Measurements from ENCODE around the gene PASK. TPM values are rescaled to one million over a fixed set of nuclear protein-coding genes. Genes with fewer than 3 reads are reported as not detected.

PASK gene
- total and polyA plus RNA-seq, 9 of the 15 experiments (the other 6 are each of a cell fraction or from before 2014, with no cell fraction given) = 1.5 to 30.3 (median 9.9) TPM

DNA sequence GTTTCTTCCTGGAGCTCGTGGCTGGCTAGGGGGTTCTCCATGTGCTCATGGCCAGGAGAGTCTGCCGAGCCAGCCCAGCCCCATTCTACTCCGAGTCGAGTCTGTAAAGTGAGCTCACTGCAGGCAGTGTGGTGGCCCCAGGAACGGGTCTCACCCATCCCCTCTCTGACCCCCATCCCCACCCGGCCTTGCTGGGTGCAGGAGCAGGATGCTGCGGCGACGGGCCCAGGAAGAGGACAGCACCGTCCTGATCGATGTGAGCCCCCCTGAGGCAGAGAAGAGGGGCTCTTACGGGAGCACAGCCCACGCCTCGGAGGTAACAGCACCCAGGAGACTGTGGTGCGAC, 40.6 kb upstream of the PASK start (continued):
- TF ChIP-seq REST (IDR thresholded peaks at IDR 0.05; ENCODE audit: borderline replicate concordance) (no peak), REST (CRISPR knock-in tag; IDR thresholded peaks at IDR 0.05; ENCODE audit: low read depth) (no peak), SMAD2 (IDR thresholded peaks at IDR 0.05; ENCODE audit: low read depth, low read length) (no peak), CXXC5 (CRISPR knock-in tag; IDR thresholded peaks at IDR 0.05) (no peak)
- TF ChIP-seq, protein P1, sequence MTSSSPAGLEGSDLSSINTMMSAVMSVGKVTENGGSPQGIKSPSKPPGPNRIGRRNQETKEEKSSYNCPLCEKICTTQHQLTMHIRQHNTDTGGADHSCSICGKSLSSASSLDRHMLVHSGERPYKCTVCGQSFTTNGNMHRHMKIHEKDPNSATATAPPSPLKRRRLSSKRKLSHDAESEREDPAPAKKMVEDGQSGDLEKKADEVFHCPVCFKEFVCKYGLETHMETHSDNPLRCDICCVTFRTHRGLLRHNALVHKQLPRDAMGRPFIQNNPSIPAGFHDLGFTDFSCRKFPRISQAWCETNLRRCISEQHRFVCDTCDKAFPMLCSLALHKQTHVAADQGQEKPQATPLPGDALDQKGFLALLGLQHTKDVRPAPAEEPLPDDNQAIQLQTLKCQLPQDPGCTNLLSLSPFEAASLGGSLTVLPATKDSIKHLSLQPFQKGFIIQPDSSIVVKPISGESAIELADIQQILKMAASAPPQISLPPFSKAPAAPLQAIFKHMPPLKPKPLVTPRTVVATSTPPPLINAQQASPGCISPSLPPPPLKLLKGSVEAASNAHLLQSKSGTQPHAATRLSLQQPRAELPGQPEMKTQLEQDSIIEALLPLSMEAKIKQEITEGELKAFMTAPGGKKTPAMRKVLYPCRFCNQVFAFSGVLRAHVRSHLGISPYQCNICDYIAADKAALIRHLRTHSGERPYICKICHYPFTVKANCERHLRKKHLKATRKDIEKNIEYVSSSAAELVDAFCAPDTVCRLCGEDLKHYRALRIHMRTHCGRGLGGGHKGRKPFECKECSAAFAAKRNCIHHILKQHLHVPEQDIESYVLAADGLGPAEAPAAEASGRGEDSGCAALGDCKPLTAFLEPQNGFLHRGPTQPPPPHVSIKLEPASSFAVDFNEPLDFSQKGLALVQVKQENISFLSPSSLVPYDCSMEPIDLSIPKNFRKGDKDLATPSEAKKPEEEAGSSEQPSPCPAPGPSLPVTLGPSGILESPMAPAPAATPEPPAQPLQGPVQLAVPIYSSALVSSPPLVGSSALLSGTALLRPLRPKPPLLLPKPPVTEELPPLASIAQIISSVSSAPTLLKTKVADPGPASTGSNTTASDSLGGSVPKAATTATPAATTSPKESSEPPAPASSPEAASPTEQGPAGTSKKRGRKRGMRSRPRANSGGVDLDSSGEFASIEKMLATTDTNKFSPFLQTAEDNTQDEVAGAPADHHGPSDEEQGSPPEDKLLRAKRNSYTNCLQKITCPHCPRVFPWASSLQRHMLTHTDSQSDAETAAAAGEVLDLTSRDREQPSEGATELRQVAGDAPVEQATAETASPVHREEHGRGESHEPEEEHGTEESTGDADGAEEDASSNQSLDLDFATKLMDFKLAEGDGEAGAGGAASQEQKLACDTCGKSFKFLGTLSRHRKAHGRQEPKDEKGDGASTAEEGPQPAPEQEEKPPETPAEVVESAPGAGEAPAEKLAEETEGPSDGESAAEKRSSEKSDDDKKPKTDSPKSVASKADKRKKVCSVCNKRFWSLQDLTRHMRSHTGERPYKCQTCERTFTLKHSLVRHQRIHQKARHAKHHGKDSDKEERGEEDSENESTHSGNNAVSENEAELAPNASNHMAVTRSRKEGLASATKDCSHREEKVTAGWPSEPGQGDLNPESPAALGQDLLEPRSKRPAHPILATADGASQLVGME (CRISPR knock-in tag; IDR thresholded peaks at IDR 0.05) = no peak
- TF ChIP-seq, protein P2, sequence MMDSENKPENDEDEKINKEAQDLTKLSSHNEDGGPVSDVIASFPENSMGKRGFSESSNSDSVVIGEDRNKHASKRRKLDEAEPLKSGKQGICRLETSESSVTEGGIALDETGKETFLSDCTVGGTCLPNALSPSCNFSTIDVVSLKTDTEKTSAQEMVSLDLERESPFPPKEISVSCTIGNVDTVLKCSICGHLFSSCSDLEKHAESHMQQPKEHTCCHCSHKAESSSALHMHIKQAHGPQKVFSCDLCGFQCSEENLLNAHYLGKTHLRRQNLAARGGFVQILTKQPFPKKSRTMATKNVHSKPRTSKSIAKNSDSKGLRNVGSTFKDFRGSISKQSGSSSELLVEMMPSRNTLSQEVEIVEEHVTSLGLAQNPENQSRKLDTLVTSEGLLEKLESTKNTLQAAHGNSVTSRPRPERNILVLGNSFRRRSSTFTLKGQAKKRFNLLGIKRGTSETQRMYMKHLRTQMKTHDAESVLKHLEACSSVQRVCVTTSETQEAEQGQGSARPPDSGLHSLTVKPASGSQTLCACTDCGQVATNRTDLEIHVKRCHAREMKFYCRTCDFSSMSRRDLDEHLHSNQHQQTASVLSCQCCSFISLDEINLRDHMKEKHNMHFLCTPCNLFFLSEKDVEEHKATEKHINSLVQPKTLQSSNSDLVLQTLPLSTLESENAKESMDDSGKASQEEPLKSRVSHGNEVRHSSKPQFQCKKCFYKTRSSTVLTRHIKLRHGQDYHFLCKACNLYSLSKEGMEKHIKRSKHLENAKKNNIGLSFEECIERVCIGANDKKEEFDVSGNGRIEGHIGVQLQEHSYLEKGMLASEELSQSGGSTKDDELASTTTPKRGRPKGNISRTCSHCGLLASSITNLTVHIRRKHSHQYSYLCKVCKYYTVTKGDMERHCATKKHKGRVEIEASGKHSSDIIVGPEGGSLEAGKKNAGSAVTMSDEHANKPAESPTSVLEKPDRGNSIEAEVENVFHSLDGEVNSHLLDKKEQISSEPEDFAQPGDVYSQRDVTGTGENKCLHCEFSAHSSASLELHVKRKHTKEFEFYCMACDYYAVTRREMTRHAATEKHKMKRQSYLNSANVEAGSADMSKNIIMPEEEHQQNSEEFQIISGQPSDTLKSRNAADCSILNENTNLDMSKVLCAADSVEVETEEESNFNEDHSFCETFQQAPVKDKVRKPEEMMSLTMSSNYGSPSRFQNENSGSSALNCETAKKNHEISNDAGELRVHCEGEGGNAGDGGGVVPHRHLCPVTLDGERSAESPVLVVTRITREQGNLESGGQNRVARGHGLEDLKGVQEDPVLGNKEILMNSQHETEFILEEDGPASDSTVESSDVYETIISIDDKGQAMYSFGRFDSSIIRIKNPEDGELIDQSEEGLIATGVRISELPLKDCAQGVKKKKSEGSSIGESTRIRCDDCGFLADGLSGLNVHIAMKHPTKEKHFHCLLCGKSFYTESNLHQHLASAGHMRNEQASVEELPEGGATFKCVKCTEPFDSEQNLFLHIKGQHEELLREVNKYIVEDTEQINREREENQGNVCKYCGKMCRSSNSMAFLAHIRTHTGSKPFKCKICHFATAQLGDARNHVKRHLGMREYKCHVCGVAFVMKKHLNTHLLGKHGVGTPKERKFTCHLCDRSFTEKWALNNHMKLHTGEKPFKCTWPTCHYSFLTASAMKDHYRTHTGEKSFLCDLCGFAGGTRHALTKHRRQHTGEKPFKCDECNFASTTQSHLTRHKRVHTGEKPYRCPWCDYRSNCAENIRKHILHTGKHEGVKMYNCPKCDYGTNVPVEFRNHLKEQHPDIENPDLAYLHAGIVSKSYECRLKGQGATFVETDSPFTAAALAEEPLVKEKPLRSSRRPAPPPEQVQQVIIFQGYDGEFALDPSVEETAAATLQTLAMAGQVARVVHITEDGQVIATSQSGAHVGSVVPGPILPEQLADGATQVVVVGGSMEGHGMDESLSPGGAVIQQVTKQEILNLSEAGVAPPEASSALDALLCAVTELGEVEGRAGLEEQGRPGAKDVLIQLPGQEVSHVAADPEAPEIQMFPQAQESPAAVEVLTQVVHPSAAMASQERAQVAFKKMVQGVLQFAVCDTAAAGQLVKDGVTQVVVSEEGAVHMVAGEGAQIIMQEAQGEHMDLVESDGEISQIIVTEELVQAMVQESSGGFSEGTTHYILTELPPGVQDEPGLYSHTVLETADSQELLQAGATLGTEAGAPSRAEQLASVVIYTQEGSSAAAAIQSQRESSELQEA (IDR thresholded peaks at IDR 0.05; ENCODE audit: low read depth) = no peak
